ENCODE results near the gene BST2.

- no peak for TF ChIP-seq CTCF (IDR thresholded peaks at IDR 0.05)
- no peak for TF ChIP-seq POLR2A (IDR thresholded peaks at IDR 0.05)
Measured at GRCh38 chr19:17414097-17414496, 8.7 kb upstream of the BST2 start.

All from body of pancreas (tissue), 4 donors.